NCI-H146 (cell line): ENCODE data around the gene MED9.
"Not testable (repeated sequence)": the region's sequence is repeated elsewhere in the genome, so short reads cannot be mapped to it uniquely, and the experiment has no call there.

ENCODE experiments used
- DNase-seq: peaks from one replicate; lab custom pipeline; 2025; lab: John Stamatoyannopoulos, UW

The MED9 gene

GRCh38 chr17:17455173-17455572 lies 21.6 kb upstream of the MED9 start:
- DNase-seq = no peak

GRCh38 chr17:17456251-17456650 lies 20.5 kb upstream of the MED9 start:
- DNase-seq = no peak

- DNase-seq = no peak
Measured at GRCh38 chr17:17457680-17458079, 19.1 kb upstream of the MED9 start.

- no peak for DNase-seq
Measured at GRCh38 chr17:17460038-17460437, 16.8 kb upstream of the MED9 start.

- peak; percentile 41 for DNase-seq
Measured at GRCh38 chr17:17462048-17462824, 14.6 kb upstream of the MED9 start.

- no peak for DNase-seq
Measured at GRCh38 chr17:17463821-17464220, 13.0 kb upstream of the MED9 start.

- not testable (repeated sequence) for DNase-seq
Measured at GRCh38 chr17:17465878-17466277, 10.9 kb upstream of the MED9 start.

- DNase-seq = peak; percentile 43
Measured at GRCh38 chr17:17466511-17466910, 10.3 kb upstream of the MED9 start.

GRCh38 chr17:17467016-17467415 lies 9.8 kb upstream of the MED9 start:
- no peak for DNase-seq

GRCh38 chr17:17467720-17468119 lies 9.1 kb upstream of the MED9 start:
- DNase-seq = no peak

GRCh38 chr17:17468217-17469010 lies 8.4 kb upstream of the MED9 start:
- DNase-seq = no peak

- DNase-seq = no peak
Measured at GRCh38 chr17:17469358-17469757, 7.4 kb upstream of the MED9 start.

- DNase-seq = no peak
Measured at GRCh38 chr17:17469996-17470395, 6.8 kb upstream of the MED9 start.

GRCh38 chr17:17472333-17472920 lies 4.4 kb upstream of the MED9 start:
- DNase-seq = peak; percentile 22

- no peak for DNase-seq
Measured at GRCh38 chr17:17474341-17474740, 2.5 kb upstream of the MED9 start.

- DNase-seq = no peak
Measured at GRCh38 chr17:17479209-17479608, 2.4 kb downstream of the MED9 start.

- DNase-seq = no peak
Measured at GRCh38 chr17:17480593-17481148, 3.9 kb downstream of the MED9 start.

- DNase-seq = no peak
Measured at GRCh38 chr17:17481860-17482259, 5.1 kb downstream of the MED9 start.

GRCh38 chr17:17484451-17484899 lies 7.7 kb downstream of the MED9 start:
- DNase-seq = no peak

GRCh38 chr17:17485420-17485819 lies 8.6 kb downstream of the MED9 start:
- DNase-seq = no peak

- not testable (repeated sequence) for DNase-seq
Measured at GRCh38 chr17:17486416-17486815, 9.6 kb downstream of the MED9 start.

GRCh38 chr17:17487998-17488397 lies 11.2 kb downstream of the MED9 start:
- DNase-seq = no peak
